Activated naive CD4-positive, alpha-beta T cell treated with anti-CD3 and anti-CD28 coated beads, Interleukin-2, amount 50 U/mL, for 16 hours (primary cell): Measurements from ENCODE around the gene CASTOR1.

Source experiments
- DNase-seq: peaks from one replicate; pipeline ENCODE4 v3.0.0-alpha.2; 2020

CASTOR1 gene

GRCh38 chr22:30244066-30244465 lies 45.2 kb downstream of the CASTOR1 start:
- DNase-seq: no peak

- no peak for DNase-seq
These were observed 45.6 kb downstream of the CASTOR1 start for GRCh38 chr22:30243661-30244060.

- DNase-seq: no peak
These were observed 47.5 kb downstream of the CASTOR1 start for GRCh38 chr22:30241576-30242371.

- DNase-seq: no peak
These were observed 48.5 kb downstream of the CASTOR1 start for GRCh38 chr22:30240541-30241417.

GRCh38 chr22:30239488-30240405 lies 49.6 kb downstream of the CASTOR1 start:
- DNase-seq: no peak

GRCh38 chr22:30238661-30239487 lies 50.4 kb downstream of the CASTOR1 start:
- DNase-seq: no peak

GRCh38 chr22:30238136-30238535 lies 51.2 kb downstream of the CASTOR1 start:
- DNase-seq: no peak

- DNase-seq: no peak
These were observed 52.4 kb downstream of the CASTOR1 start for GRCh38 chr22:30236875-30237274.

- no peak for DNase-seq
These were observed 53.6 kb downstream of the CASTOR1 start for GRCh38 chr22:30235687-30236170.
